SKM-1 treated with dmso at 0.1 percent for 144 hours (cell line): ENCODE measurements around the gene TMEM131.
"Not testable (repeated sequence)": the region's sequence is repeated elsewhere in the genome, so short reads cannot be mapped to it uniquely, and the experiment has no call there.

Source experiments
- DNase-seq: peaks from one replicate; lab custom pipeline; 2025; ENCODE audit not compliant: unreplicated experiment; lab: John Stamatoyannopoulos, UW

TMEM131 gene

DNA sequence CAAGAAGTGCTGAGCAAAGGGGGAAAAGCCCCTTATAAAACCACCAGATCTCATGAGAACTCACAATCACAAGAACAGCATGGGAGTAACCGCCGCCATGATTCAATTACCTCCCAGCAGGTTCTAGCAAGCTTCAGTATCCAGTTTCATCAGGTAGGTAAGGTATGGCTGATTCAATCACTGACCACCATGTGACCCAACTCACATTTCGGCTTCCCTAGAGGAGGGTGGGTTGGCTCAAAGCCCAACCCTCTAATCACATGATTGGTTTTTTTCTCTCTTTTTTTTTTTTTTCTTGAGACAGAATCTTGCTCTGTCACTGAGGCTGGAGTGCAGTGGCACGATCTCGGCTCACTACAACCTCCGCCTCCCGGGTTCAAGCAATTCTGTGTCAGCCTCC lies 78.1 kb downstream of the TMEM131 start:
- not testable (repeated sequence) for DNase-seq

GRCh38 chr2:97914691-97915213 lies 81.0 kb downstream of the TMEM131 start:
- DNase-seq, result no peak

GRCh38 chr2:97913846-97914245 lies 81.9 kb downstream of the TMEM131 start:
- DNase-seq, result no peak

DNA sequence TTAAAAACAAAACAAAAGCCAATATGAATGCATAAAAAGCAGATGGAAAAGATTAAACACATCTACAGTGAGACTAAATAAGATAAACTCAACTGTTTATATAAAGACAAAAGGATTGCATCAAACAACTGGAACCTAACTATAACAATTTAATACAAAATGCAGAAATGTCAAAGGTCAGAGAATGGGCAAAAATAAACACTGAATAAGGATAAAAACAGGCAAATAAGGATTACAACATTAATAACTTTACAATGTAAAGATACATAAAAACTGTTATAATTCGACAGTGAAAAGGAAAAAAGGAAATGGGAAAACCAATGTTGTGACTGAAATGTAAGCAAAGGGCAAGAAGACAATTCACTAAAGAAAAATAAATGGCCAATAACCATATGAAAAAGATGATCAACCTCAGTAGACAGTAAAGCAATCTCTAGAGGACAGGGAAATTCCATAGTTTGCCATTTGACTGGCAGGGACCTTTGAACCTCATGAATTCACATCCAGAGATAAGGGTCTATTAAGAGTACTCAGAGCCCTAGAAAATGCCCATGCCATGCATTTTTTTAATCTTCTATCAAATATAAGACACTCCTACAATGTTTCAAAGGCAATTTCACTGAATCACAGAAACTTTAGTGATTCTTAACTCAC lies 83.7 kb downstream of the TMEM131 start:
- no peak for DNase-seq

DNA sequence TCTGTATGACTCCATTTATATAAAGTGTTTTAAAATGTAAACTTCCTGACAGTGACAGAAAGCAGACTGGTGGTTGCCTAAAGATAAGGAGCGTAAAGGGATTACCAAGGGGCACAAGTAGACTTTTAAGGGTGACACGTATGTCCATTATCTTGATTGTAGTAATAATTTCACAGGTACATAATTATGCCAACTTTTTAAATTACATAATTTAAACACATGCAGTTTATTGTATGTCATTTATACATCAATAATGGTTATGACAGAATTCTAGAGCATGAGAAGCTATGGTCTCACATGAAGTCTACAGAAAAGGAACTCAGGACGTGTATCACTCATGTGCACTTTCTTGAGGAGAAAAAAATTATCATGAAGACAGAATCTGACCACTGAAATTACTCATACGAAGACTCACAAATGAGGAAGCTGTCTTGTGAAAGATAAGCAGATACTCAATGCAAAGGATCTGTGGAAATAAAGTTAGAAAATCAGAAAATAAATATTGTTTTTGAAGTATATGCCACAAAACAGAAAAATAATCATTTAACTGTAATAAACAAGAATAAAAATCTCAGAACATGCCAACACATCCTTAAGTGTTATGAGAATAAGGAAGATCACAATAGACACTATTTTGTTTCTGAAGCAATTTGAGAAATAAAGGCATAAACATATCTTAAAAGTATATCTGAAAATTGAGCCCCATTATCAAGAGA lies 84.4 kb downstream of the TMEM131 start:
- peak; percentile 88 for DNase-seq

GRCh38 chr2:97910403-97911205 lies 85.1 kb downstream of the TMEM131 start:
- DNase-seq, result no peak

DNA sequence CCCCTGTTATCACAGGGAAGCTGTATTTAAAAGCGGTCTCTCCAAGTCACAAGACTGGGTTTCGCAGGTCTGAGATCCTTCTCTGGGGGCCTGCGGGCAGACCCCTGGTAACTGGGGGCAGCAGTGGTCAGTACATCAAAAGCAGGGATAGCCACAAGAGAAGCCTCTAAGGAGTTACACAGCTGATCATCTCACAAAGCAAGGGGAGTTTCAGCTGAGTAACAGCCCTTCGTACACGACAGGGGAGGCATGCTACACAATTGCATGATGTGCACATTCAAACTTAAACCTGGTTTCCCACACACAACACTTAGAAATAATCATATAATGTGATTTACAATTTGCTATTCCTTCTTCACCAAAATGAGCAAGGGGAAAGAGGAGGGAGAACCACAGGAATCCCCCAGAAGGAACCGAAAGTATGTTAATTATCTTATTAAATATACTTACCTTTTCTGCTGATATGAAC lies 87.5 kb downstream of the TMEM131 start:
- DNase-seq, result no peak

DNA sequence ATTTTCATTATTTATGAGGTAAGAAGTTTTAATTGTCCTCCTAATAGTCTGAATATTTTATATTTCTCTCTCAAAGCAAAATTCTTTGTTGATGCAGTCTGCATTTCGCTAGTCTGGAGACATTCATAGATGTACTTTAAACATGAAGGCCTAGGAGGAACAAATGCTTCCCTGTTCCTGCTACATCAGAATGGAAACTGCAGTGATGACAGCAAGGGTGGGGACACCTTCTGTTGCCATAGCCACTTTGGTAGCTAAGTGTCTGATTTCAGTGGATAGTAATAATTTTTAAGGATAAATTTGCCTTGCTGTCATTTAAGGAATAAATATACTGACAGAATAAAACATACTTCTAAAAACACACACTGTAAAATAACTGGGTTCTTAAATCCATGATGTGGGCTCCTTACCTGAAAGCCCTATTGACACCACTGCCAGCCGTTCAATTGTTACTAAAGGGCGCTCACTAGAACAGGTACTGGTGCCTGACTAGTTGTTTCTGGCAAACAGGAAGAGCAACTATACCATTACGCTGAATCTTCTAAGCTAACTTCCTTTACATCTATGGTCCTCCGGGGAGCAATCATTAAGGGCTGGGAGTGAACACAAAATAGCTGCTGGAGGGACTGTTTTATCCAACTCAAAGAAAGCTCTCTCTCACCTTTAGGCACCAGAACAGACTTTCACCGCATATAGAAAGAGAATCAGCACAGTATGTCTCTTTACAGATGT lies 88.2 kb downstream of the TMEM131 start:
- no peak for DNase-seq

DNA sequence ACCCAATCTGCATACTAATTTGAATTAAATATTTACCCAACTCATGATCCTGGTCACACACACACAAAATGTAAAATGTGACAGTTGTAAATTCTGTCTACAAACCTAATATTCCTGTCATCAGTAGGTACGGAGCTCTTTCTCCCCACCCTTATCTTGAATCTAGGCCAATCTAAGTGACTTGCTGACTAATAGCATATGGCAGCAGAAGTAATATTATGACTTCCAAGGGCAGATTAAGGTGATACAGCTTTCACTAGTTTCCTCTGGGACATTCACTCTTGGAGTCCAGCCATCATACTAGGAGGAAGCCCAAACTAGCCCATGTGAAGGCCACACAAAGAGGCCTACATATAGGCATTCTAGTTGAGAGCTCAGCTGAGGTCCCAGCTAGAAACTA lies 89.4 kb downstream of the TMEM131 start:
- DNase-seq, result no peak

- no peak for DNase-seq
Observed at GRCh38 chr2:97905294-97905693, 90.5 kb downstream of the TMEM131 start.

GRCh38 chr2:97901862-97902261 lies 93.9 kb downstream of the TMEM131 start:
- no peak for DNase-seq

DNA sequence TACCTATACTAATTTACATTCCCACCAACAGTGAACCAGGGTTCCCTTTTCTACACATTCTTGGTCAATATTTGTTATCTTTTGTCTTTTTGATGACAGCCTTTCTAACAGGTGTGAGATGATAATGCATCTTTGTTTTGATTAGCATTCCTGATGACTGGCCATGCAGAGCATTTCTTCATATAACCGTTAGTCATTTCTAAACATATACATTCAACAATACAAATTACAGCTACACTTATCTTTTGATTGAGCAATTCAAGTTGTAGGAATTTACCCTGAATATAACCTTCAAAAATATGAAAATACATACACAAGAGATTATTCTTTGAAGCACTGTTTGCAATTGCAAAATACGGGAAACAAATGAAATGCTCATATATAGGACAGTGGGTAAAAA lies 94.9 kb downstream of the TMEM131 start:
- no peak for DNase-seq

- DNase-seq, result not testable (repeated sequence)
Observed at GRCh38 chr2:97893042-97893441, 102.7 kb downstream of the TMEM131 start.

- DNase-seq, result no peak
Observed at GRCh38 chr2:97891611-97892010, 104.1 kb downstream of the TMEM131 start.

- no peak for DNase-seq
Observed at GRCh38 chr2:97889156-97889555, 106.6 kb downstream of the TMEM131 start.

- DNase-seq, result no peak
Observed at GRCh38 chr2:97885841-97886240, 109.9 kb downstream of the TMEM131 start.

- no peak for DNase-seq
Observed at GRCh38 chr2:97880334-97880733, 115.4 kb downstream of the TMEM131 start.

GRCh38 chr2:97878865-97879264 lies 116.9 kb downstream of the TMEM131 start:
- no peak for DNase-seq

DNA sequence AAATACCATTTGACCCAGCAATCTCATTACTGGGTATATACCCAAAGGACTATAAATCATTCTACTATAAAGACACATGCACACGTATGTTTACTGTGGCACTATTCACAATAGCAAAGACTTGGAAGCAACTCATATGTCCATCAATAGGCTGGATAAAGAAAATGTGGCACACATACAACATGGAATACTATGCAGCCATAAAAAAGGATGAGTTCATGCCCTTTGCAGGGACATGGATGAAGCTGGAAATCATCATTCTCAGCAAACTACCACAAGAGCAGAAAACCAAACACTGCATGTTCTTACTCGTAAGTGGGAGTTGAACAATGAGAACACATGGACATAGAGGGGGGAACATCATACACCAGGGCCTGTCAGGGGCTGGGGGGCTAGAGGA lies 117.4 kb downstream of the TMEM131 start:
- not testable (repeated sequence) for DNase-seq

DNA sequence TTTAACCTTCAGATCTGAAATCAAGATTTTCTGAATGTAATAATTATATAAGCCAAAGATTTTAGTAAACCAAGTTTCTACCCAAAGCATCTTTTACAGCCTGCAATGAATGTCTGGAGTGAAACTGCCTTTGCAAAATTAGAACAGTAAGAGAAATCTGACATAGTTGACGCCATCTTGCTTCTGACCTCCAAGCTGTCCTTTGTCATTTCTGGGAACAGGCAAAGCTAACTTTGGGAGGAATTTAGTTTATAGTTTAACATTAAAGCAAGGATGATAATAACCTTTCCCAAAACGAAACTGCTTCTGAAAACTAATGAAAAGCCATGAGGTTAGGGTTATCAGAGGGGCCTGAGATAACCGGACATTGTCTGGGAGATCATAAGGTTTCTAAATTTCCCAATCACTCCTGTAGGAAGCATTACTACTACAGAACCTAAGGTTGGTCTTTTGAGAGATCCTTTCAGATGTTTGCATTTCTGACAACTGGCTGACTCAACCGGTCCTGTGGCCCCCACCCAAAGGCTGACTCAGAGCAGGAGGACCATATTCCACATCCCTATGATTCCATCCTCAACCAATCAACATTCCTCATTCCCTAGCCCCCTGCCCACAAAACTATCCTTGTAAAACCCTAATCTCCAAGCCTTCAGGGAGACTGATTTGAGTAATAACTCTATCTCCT lies 124.5 kb downstream of the TMEM131 start:
- DNase-seq, result no peak
